HT1080 (cell line): ENCODE results near the gene KLHL26. TPM values are rescaled to one million over a fixed set of nuclear protein-coding genes. Genes with fewer than 3 reads are reported as not detected.
"Not testable (repeated sequence)": the region's sequence is repeated elsewhere in the genome, so short reads cannot be mapped to it uniquely, and the experiment has no call there.

Experiments
- DNase-seq: peaks from one replicate; pipeline ENCODE4 v3.0.0-alpha.2; 2015; ENCODE audit warnings: low read depth
- total RNA-seq: library from RNA; depleted of rRNA; stranded (reverse); fragments of >200 nt; shearing (Covaris generic); gene quantifications from 2 replicates; pipeline ENCODE4 v1.2.3, GENCODE V29; 2014

The KLHL26 gene
- total RNA-seq, 1 experiment from 2014 or later: 5.7 TPM

GRCh38 chr19:18665771-18666202, 29.0 kb downstream of the KLHL26 start:
- DNase-seq: no peak

DNA sequence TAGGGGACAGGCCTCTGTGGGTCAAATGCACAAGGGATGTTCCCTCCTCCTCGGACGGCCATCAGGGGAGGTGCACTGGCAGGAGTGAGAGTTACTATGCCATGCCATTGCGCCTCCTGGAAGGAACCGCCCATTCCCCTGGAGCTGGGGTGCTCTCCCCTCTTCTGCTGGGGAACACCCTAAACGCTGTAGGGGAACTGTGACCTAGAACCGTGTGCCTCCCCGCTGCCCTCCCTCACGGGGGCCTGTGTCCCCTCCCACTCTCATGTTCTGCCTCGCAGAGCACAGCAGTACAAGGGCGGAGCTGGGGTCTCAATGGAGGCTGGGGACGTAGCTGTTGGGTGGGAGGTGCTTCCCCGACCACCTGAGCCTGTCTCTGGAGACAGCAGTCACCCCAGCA, 29.5 kb downstream of the KLHL26 start:
- DNase-seq: no peak

DNA sequence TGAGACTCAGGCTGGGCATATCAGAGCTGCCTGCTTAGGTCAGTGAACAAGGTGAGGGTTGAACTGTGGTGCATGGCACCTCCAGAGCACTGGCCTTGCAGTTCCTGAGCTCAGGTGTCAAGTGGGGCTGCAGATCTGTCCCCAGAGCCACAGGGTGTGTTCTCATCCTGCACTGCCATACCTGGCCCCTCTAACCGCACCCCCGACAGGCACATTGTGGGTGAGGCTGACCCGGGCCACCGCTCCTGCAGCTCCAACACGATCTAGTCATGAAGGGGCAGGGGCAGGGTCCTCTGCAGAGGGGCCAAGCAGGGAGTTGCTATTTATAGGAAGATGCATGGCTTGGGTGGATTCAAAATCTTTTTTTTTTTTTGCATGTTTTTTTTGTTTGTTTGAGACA, 30.0 kb downstream of the KLHL26 start:
- DNase-seq: no peak

GRCh38 chr19:18667531-18668251, 30.9 kb downstream of the KLHL26 start:
- no peak for DNase-seq

- DNase-seq: no peak
Observed at GRCh38 chr19:18668252-18668631, 31.4 kb downstream of the KLHL26 start.

- DNase-seq: no peak
Observed at GRCh38 chr19:18668744-18669523, 32.1 kb downstream of the KLHL26 start.

- no peak for DNase-seq
Observed at GRCh38 chr19:18669524-18669817, 32.6 kb downstream of the KLHL26 start.

- DNase-seq: no peak
Observed at GRCh38 chr19:18669883-18670282, 33.1 kb downstream of the KLHL26 start.

DNA sequence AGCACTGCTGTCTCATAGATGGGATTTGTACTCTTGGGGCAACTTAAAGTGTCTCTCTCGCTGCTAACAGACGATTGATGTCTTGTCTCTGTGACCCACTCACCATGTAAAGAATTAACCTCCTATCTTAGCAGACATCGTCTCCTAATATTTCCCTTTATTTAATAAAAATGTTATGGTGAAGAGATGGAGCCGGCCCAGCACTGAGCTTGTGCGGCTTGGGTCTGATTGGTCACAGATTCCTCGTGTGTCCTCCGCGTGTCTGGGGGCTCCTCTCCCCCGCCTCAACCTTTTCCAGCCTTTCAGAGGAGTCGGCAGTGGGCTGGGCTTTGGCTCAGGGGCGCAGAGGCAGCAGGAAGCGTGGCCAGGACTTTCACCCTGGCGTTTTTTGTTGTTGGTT, 33.5 kb downstream of the KLHL26 start:
- no peak for DNase-seq

DNA sequence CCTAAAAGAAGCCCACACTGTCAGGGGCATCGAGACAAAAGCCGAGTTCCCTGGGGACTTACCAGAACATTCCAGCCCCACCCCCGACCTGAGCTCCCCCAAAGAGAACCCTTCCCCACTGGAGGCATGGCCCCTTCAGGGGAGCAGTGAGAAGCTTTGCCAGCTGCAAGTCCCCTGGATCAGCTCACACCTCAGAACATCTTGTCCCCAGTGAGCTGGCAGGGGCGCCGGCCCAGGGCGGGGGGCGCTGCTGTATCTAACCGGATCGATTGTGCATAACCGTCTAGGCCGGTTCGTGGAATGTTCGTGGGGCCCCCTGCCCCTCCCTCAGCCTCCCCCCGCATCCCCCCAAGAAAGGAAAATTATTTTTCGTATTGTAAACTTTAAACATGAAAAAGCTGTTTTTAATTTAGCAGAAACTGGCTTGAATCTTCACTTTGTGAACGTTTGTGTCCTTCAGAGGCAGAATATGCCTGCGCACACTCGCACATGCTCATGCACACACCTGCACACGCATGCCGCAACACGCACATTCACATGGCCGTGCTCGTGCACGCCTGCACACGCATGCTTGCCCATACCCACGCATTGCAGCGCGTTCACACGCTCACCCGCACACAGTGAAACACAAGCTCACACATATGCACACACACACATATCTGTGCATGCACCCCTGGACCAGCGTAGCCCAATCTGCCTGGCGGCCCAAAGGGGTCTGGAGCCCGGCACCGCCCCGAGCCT, 34.6 kb downstream of the KLHL26 start:
- DNase-seq: no peak

DNA sequence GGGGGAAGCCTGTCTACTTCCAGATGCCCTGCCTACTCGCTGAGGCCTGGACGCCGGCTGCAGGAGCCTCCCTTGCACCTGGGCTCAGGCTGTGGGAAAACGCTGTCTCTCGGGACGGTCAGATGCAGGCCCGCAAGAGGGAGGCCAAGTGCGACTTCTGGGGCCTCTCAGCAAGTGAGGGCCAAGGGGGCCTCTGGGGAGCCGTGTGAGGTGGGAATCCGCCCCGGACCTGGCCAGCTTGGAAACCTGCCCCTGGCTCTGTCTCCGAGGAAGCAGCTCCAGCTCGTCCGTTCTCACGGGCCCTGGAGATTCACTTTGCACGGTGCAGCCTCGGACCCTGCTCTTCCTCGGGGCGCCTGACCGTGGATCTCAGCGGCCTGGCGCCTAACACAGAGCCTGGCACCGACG, 35.2 kb downstream of the KLHL26 start:
- no peak for DNase-seq

DNA sequence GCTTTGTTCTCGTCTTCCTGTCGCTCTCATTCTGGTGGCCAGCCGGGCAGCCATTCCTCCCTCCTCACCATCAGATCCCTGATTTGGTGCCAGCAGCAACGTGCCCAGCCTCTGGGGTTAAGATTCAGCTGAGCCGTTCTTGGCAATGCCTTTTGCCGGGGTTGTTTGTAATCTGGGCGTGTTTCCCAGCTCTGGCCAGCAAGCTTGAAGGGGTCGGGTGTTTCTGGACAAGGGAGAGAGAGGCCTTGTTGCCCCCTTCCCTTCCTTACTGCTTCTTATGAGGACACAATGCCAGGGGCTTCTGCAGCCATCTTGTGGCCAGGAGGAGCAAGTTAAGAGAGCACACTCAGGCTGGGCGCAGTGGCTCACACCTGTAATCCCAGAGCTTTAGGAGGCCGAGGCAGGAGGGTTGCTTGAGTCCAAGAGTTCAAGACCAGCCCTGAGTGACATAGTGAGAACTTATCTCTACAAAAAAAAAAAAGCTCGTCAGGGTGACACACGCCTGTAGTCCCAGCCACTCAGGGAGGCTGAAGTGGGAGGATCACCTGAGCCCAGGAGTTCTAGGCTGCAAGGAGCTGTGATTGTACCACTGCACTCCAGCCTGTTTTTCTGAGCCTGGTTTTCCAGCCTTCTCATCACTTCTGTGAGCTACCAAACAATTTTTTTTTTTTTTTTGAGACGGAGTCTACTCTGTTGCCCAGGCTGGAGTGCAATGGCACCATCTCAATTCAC, 35.9 kb downstream of the KLHL26 start:
- peak; percentile 30 for DNase-seq

DNA sequence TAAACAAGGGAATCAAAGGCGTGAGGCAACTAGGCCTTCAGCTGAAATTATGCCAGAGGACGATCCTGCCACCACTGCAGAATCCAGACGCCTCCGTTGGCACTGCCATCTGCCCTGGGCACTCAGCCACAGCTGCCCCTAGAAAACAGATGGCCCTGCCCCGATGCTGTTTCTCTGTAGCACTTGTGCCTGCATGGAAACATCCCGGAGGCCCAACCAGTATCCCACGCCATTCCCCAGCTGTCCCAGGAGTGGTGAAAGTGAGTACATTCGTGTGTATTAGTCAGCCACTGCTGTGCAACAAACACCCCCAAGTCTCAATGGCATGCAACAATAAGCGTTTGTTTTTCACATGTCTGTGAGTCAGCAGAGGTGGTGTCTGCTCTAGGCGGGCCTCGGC, 37.8 kb downstream of the KLHL26 start:
- peak; percentile 39 for DNase-seq

GRCh38 chr19:18675779-18676178, 39.0 kb downstream of the KLHL26 start:
- no peak for DNase-seq

GRCh38 chr19:18676692-18677091, 39.9 kb downstream of the KLHL26 start:
- no peak for DNase-seq

DNA sequence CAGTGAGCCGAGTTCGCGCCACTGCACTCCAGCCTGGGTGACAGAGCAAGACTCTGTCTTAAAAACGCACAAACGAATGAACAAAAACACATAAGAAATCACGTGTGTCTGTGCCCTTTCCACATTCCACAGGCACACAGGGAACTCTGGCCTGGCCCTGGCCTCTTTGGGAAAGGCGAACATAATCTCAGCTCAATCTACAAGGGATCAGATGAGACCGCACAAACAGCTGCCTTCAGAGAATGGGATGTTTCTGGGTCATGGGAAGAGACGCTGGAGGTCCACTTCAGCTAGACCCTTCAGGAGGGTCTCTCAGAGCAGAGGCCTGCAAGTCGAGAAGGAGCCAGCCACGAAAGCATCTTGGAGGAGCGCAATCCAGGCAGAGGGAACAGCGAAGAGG, 40.3 kb downstream of the KLHL26 start:
- DNase-seq: no peak

DNA sequence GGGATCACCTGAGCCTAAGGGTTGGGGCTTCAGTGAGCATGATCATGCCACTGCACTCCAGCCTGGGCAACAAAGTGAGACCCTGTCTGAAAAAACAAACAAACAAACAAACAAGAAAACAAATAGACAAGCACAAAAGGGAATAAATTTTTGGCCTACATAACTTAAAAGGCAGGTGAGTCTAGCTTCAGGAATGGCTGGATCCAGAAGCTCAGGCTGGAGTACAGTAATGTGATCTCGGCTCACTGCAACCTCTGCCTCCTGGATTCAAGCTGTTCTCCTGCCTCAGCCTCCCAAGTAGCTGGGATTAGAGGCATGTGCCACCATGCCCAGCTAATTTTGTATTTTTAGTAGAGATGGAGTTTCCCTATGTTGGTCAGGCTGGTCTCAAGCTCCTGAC, 43.3 kb downstream of the KLHL26 start:
- not testable (repeated sequence) for DNase-seq

DNA sequence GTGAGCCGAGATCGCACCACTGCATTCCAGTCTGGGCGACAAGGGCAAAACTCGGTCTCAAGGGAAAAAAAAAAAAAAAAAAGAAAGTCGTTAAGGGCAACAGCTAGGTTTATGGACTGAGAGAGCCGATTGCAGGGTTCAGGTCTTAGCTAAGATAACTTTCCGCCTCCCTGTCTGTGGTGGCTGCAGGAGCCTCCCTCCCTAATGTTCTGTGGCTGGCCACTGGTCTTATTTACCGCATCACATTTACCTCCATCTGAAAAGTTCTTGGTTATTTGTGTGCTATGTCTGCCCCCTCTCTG, 45.9 kb downstream of the KLHL26 start:
- DNase-seq: no peak

GRCh38 chr19:18683109-18683957, 46.5 kb downstream of the KLHL26 start, which contains the start of gene CRTC1:
CRTC1 (plus strand) TSS chr19:18683680; CDS start chr19:18683703, 23 bp downstream.
- DNase-seq: peak; percentile 67

DNA sequence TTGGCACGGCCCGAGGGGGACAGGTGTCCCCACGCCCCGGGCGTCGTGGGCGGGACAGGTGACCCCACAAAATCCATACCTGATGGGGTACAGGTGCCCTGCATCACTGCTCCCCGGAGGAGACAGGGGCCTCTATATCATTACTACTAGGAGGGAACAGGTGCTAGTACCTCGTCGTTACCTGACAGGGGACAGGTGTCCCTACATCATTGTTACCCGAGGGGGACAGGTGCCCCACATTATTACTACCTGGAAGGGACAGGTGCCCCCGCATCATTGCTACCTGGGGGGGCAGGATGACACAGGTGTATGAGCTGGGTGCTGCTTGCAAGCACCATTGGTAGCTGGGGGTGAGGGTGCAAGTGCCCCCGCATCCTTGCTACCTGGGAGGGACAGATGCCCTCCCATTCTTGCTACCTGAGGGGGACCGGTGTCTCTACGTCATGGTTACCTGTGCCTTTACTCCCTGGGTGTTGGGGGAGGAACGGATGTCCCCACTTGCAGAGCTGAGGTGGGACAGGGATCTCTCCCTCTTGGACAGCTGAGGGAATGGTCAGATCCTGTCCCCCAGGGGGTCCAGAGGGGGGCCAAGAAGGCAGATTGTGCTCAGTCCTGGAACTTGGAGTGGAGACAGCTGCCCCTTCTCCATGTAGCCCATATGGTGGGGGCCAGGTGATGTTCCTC, 47.3 kb downstream of the KLHL26 start:
- no peak for DNase-seq
